Measurements from ENCODE around the gene FSD1.
"Not testable (repeated sequence)": the region's sequence is repeated elsewhere in the genome, so short reads cannot be mapped to it uniquely, and the experiment has no call there.

Gene FSD1

GRCh38 chr19:4304538-4305256 lies at the start of gene FSD1:
TSS of gene FSD1 (plus strand) at chr19:4304598. CDS start at chr19:4304747, 149 bp downstream.
- no peak for DNase-seq

- no peak for DNase-seq
These were observed 47.8 kb upstream of the FSD1 start for GRCh38 chr19:4256563-4256962.

DNA sequence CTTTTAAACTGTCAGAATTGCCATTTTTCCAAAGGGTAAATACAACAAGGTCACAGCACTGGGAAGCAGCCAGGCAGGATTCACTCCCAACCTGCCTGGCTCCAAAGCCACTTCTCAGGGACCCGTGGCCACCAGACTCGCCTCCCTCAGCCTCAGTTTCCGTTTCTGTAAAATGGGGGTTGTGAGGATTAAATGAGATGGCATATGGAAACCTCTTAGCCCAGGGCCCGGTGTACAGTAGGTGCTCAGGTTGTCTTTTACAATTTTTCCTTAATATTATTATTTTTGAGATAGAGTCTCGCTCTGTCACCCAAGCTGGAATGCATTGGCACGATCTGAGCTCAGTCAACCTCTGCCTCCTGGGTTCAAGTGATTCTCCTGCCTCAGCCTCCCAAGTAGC lies 47.4 kb upstream of the FSD1 start:
- no peak for DNase-seq

DNA sequence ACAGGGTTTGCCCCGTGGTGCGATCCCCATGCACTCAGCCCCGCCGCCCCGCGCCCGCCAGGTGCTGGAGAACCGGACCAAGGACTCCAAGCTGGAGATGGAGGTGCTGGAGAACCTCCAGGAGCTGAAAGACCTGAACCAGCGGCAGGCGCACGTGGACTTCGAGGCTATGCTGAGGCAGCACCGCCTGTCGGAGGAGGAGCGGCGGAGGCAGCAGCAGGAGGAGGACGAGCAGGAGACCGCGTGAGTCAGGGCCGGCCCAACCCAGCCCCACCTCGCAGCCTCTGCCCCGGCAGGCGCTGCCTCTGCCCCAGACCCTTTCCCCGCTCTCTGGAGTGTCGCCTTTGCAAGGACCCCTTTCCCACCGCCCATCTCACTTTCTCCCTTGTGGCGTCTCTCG lies 46.2 kb upstream of the FSD1 start:
- DNase-seq = no peak

DNA sequence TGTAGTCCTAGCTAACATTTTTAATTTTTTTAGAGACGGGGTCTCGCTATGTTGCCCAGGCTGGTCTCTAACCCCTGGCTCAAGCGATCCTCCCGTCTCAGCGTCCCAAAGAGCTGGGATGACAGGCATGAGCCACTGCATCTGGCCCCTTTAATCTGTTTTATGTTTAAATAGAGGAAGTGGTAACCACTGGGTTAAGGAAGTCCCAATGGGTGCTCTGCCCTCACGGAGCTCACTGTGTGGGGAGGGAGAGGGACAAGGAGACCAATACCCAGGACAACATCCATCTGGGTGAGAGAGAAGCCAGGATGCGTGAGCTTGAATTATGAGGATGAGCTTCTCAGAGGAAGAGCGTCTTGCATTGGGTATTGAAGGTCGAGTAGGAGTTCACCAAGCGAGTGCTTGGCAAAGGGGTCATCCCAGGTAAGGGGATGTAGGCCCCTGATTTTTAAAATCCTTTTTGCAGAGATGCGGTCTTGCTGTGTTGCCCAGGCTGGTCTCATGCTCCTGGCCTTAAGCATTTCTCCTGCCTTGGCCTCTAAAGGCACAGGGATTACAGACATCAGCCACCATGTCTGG lies 43.7 kb upstream of the FSD1 start:
- no peak for DNase-seq

DNA sequence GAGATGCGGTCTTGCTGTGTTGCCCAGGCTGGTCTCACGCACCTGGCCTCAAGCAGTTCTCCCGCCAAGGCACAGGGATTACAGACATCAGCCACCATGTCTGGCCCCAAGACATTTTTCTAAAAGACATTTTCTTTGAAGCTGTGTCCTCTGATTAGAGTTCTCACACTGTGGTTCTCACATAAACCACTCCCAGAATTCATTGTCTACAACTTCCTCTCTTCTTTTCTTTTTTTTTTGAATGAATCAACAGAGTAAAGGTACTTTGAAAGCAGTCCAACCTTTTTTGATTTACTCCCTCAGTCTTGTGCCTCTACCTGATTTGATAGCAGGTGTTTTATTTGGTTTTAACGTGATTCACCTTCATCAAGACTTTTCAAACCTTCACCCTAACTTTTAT lies 39.6 kb upstream of the FSD1 start:
- no peak for DNase-seq

GRCh38 chr19:4266253-4267000 lies 38.0 kb upstream of the FSD1 start:
- no peak for DNase-seq

DNA sequence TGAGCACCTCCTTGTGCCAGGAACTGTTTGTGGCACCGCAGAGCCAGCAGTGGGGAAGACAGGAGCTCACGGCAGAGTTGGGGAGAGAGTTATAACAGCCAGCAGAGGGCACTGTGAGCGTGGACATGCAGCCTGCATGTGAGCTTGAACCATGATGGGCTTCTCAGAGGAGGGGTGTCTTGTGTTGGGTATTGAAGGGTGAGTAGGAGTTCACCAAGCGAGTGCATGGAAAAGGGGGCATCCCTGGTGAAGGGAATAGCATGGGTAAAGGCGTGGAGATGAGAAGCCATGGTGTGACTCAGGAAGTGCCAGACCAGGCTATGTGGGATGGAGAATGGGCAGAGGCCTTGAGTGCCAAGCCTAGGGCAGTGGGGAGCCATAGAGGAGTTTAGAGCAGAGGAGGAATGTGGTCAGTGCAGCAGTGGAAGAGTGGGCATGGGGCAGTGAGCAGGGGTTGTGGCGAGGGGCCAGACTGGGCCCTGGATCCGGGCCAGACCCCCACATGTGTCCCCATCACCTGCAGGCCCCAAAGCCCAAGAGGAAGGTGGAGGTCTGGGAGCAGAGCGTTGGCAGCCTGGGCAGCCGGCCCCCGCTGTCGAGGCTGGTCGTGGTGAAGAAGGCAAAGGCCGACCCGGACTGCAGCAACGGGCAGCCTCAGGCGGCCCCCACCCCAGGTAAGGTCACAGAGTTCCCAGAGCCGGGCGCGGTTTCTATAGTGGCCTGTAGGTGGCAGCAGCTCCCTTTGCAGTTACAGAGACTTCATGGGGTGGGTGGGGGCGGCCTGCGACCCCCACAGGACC lies 37.1 kb upstream of the FSD1 start:
- no peak for DNase-seq

- no peak for DNase-seq
These were observed 36.2 kb upstream of the FSD1 start for GRCh38 chr19:4267901-4268815.

- DNase-seq = no peak
These were observed 35.5 kb upstream of the FSD1 start for GRCh38 chr19:4268816-4269430.

GRCh38 chr19:4272894-4273293 lies 31.5 kb upstream of the FSD1 start:
- DNase-seq = no peak

GRCh38 chr19:4274321-4274686 lies 30.1 kb upstream of the FSD1 start:
- not testable (repeated sequence) for DNase-seq

DNA sequence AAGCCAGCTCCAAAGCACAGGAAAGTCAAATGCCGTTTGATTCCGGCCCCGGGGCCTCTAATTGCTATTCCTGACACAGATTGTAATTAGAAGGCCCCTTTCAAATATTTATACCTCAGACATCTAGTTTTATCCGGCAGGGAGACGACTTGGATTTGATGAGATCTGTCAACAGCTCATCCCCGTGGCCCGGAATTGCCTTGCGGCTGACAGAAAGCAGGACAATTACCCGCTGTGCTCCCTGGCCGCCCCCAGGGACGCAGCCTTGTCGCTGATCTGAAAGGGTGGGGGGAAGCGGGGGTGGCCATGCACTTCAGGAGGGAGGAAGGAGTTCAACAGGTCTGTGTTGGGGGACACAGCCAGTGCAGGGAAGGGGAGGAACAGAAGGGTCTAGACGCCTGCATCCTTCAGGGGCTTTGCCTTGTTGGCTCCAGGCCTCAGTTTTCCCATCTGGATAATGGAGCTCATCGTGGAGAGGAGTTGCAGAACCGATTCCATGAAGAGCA lies 27.2 kb upstream of the FSD1 start:
- no peak for DNase-seq

- no peak for DNase-seq
These were observed 26.4 kb upstream of the FSD1 start for GRCh38 chr19:4278010-4278409.

GRCh38 chr19:4278419-4279266 lies 25.8 kb upstream of the FSD1 start, which contains the start of gene SHD:
TSS of gene SHD (plus strand) at chr19:4279266. CDS start at chr19:4280064, 798 bp downstream.
- DNase-seq = no peak

DNA sequence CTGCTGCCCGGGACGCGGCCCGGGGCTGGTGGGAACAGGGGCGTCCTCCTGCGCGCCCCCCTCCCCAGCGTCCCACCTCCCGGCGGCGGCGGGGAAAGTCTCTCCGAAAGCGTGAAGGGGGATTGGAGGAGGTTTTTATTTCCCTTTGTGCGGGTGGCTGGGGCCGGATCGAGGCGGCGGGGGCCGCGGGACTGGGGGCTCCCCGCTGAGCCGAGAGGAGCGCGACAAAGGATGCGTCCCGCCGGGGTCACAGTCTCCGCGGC lies 25.2 kb upstream of the FSD1 start:
- DNase-seq = no peak

GRCh38 chr19:4279530-4280422 lies 24.6 kb upstream of the FSD1 start:
- DNase-seq = no peak

- no peak for DNase-seq
These were observed 20.0 kb upstream of the FSD1 start for GRCh38 chr19:4284176-4284958.

DNA sequence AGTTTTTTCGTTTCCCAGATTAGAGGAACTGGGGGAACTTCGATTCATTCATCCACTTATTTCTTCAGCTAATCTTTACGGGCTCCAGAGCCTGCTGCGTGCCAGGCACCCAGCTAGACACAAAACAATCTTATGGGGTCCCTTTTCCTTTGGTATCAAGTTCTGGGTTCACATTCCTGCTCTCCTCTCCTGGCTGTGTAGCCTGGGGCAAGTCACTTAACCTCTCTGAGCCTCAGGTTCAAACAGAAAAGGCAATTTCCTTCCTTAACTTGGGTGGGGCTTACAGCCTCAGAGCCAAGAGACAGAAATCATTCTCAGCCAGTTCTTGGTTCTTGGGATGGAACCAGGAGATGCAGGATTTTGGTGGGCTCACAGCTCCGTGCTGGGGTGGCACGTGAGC lies 19.4 kb upstream of the FSD1 start:
- no peak for DNase-seq
